Peyer's patch (tissue), 4 donors: Measurements from ENCODE around the gene HBA2. TPM values are rescaled to one million over a fixed set of nuclear protein-coding genes. Genes with fewer than 3 reads are reported as not detected.
A peak's percentile ranks its signal among the peaks of the same experiment; 100 is the strongest.

Experiments
- DNase-seq, 3 donors: peaks; one replicate each; pipeline ENCODE4 v3.0.0-alpha.2; 2017 to 2019
- H3K27ac ChIP-seq, 4 donors: fragments of 200-600 bp; sonication (generic); one replicate each; pipeline ENCODE4 v1.5.1; 2016 to 2019
- H3K27me3 ChIP-seq, 2 donors: fragments of 200-600 bp; sonication (generic); one replicate each; pipeline ENCODE4 v1.5.1; 2019
- H3K36me3 ChIP-seq, 3 donors: fragments of 200-600 bp; sonication (generic); one replicate each; pipeline ENCODE4 v1.5.1; 2016 to 2019
- H3K4me1 ChIP-seq, 4 donors: fragments of 200-600 bp; sonication (generic); one replicate each; pipeline ENCODE4 v1.5.1; 2016 to 2019
- H3K4me3 ChIP-seq, 4 donors: fragments of 200-600 bp; sonication (generic); 1 replicate in 3 of 4; 2 replicates in 1 of 4; pipeline ENCODE4 v1.5.1; 2016 to 2019; ENCODE audit warnings: mild to moderate bottlenecking in 1 of 4
- H3K9me3 ChIP-seq, 4 donors: fragments of 200-600 bp; sonication (generic); one replicate each; pipeline ENCODE4 v1.5.1; 2016 to 2019; ENCODE audit warnings: mild to moderate bottlenecking in 1 of 4
- CTCF ChIP-seq, 6 experiments: fragments of 450-650 bp in 4 of 6; fragments of 200-600 bp in 2 of 6; sonication (generic) in 1 of 6; IDR thresholded peaks; one replicate each; pipeline ENCODE4 v1.5.1; 2017 to 2019; ENCODE audit warnings: antibody characterized with exemption in 6 of 6, mild to moderate bottlenecking in 3 of 6, moderate library complexity in 1 of 6
- POLR2A ChIP-seq, 2 donors: fragments of 450-650 bp; IDR thresholded peaks; one replicate each; pipeline ENCODE4 v1.5.1; 2017; ENCODE audit warnings: antibody characterized with exemption in 2 of 2, mild to moderate bottlenecking in 2 of 2, moderate library complexity in 2 of 2
- total RNA-seq, 4 donors: library from RNA; depleted of rRNA; stranded (reverse); fragments of >200 nt; gene quantifications; one replicate each; pipeline ENCODE4 v1.1.0, GENCODE V29; 2016

The HBA2 gene
- total RNA-seq, 4 donors from 2014 or later = 9.1 TPM; not detected in 3

- Histone ChIP-seq H3K9me3 (no peaks in the 10 kb centered on the region), H3K4me3 (no peak overlapping the region), H3K4me1 (peaks cover 7 to 17% (median 14%) of the 10 kb centered on the region in 4 donors), H3K27ac (no peak overlapping the region), H3K36me3 (no peaks in the 10 kb centered on the region), H3K27me3 (peaks cover 0 to 45% of the 10 kb centered on the region in 2 donors)
- DNase-seq = no peak
- TF ChIP-seq POLR2A (IDR thresholded peaks at IDR 0.05) = no peak
- TF ChIP-seq CTCF (IDR thresholded peaks at IDR 0.05) = no peak
Observed at GRCh38 chr16:179211-180092, 6.8 kb downstream of the HBA2 start.

GRCh38 chr16:180101-180675, 7.5 kb downstream of the HBA2 start, which contains the start of gene HBQ1:
Gene HBQ1 (plus strand): TSS chr16:180459. CDS start chr16:180487, 28 bp downstream.
- peak within 1 kb of the TSS in 1 of 4 donors; percentile 17 for H3K27ac ChIP-seq
- peaks cover 0 to 42% of the 10 kb centered on the region in 2 donors for H3K27me3 ChIP-seq
- no peak for DNase-seq
- peaks cover 7 to 17% (median 14%) of the 10 kb centered on the region in 4 donors for H3K4me1 ChIP-seq
- no peaks in the 10 kb centered on the region for H3K9me3 ChIP-seq
- no peaks in the 10 kb centered on the region for H3K36me3 ChIP-seq
- TF ChIP-seq CTCF (IDR thresholded peaks at IDR 0.05) = peak in 2 of 6 experiments; percentile 15 to 28
- no peak for TF ChIP-seq POLR2A (IDR thresholded peaks at IDR 0.05)
- peak within 1 kb of the TSS; percentile 20 to 39 (median 38) for H3K4me3 ChIP-seq

GRCh38 chr16:180681-181564, 8.2 kb downstream of the HBA2 start:
- H3K4me1 ChIP-seq = peaks cover 7 to 17% (median 13%) of the 10 kb centered on the region in 4 donors
- H3K9me3 ChIP-seq = no peaks in the 10 kb centered on the region
- peak overlapping the region in 1 of 4 donors; percentile 17 for H3K27ac ChIP-seq
- H3K36me3 ChIP-seq = no peaks in the 10 kb centered on the region
- TF ChIP-seq CTCF (IDR thresholded peaks at IDR 0.05) (no peak), POLR2A (IDR thresholded peaks at IDR 0.05) (no peak)
- H3K27me3 ChIP-seq = peaks cover 0 to 38% of the 10 kb centered on the region in 2 donors
- peak overlapping the region; percentile 20 to 39 (median 38) for H3K4me3 ChIP-seq
- DNase-seq = peak; percentile 70 to 89 (median 88)

- Histone ChIP-seq H3K27ac (no peak overlapping the region), H3K36me3 (no peaks in the 10 kb centered on the region), H3K4me1 (peaks cover 7 to 17% (median 12%) of the 10 kb centered on the region in 4 donors), H3K9me3 (no peaks in the 10 kb centered on the region), H3K4me3 (peak overlapping the region in 1 of 4 donors; percentile 38), H3K27me3 (peaks cover 0 to 38% of the 10 kb centered on the region in 2 donors)
- DNase-seq = no peak
- no peak for TF ChIP-seq POLR2A (IDR thresholded peaks at IDR 0.05)
- TF ChIP-seq CTCF (IDR thresholded peaks at IDR 0.05) = peak; percentile 92 to 97 (median 94)
Observed at GRCh38 chr16:181565-182021, 8.9 kb downstream of the HBA2 start.

GRCh38 chr16:183005-183404, 10.3 kb downstream of the HBA2 start:
- DNase-seq = no peak
- TF ChIP-seq CTCF (IDR thresholded peaks at IDR 0.05) (no peak), POLR2A (IDR thresholded peaks at IDR 0.05) (no peak)
- Histone ChIP-seq H3K27me3 (peaks cover 0 to 28% of the 10 kb centered on the region in 2 donors), H3K4me3 (no peak overlapping the region), H3K27ac (no peak overlapping the region), H3K36me3 (peaks cover 0 to 10% (median 0%) of the 10 kb centered on the region in 3 donors), H3K4me1 (peaks cover 7 to 17% (median 12%) of the 10 kb centered on the region in 4 donors), H3K9me3 (no peaks in the 10 kb centered on the region)
